DOHH2 (cell line): ENCODE data around the gene KRTAP12-2.

Source experiments
- CTCF ChIP-seq: fragments of 200-600 bp; sonication (generic); IDR thresholded peaks from one replicate; pipeline ENCODE4 v1.5.1; 2014; ENCODE audit warnings: antibody characterized with exemption, mild to moderate bottlenecking, low read depth, low read length; ENCODE audit not compliant: poor library complexity, severe bottlenecking
- EZH2phosphoT487 ChIP-seq: fragments of 200-600 bp; sonication (generic); IDR thresholded peaks from 2 replicates; pipeline ENCODE4 v1.6.1; 2017; ENCODE audit warnings: borderline replicate concordance, mild to moderate bottlenecking, antibody characterized with exemption, low read length, moderate library complexity, mixed read lengths

- no peak for TF ChIP-seq CTCF
- no peak for TF ChIP-seq EZH2phosphoT487
Measured at GRCh38 chr21:44618504-44618903, 48.2 kb downstream of the KRTAP12-2 start.
